ENCODE data around the gene DHX36.

- TF ChIP-seq, protein P1, sequence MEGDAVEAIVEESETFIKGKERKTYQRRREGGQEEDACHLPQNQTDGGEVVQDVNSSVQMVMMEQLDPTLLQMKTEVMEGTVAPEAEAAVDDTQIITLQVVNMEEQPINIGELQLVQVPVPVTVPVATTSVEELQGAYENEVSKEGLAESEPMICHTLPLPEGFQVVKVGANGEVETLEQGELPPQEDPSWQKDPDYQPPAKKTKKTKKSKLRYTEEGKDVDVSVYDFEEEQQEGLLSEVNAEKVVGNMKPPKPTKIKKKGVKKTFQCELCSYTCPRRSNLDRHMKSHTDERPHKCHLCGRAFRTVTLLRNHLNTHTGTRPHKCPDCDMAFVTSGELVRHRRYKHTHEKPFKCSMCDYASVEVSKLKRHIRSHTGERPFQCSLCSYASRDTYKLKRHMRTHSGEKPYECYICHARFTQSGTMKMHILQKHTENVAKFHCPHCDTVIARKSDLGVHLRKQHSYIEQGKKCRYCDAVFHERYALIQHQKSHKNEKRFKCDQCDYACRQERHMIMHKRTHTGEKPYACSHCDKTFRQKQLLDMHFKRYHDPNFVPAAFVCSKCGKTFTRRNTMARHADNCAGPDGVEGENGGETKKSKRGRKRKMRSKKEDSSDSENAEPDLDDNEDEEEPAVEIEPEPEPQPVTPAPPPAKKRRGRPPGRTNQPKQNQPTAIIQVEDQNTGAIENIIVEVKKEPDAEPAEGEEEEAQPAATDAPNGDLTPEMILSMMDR (IDR thresholded peaks at IDR 0.05), result no peak
- TF ChIP-seq POLR2A (IDR thresholded peaks at IDR 0.05) (no peak), POLR2AphosphoS5 (IDR thresholded peaks at IDR 0.05) (no peak)
Measured at GRCh38 chr3:154241496-154241895, 82.8 kb downstream of the DHX36 start.
